HCT116 (cell line): Measurements from ENCODE around the gene SMG6. TPM values are rescaled to one million over a fixed set of nuclear protein-coding genes. Genes with fewer than 3 reads are reported as not detected.

Experiments
- ATAC-seq: fragments of 200-7000 bp; cut with Tn5 transposase; 2 replicates; pipeline ENCODE4 v1.9.1; 2020; ENCODE audit warnings: mild to moderate bottlenecking, moderate library complexity
- BruUV-seq: library from RNA; stranded (reverse); fragments of 400-500 nt; replicated peaks from 2 replicates; lab custom pipeline; 2021; lab: Mats Ljungman, UMichigan
- CTCF ChIA-PET: fragments of 300-600 bp; sonication (Branson Sonifier 250); formaldehyde crosslinking; loops from one replicate; lab custom pipeline; 2021; ENCODE audit warnings: antibody characterized with exemption; lab: Charles Lee
- POLR2A ChIA-PET: fragments of 300-600, 350-600 bp; sonication (Branson Sonifier 250); formaldehyde crosslinking; loops from one replicate; lab custom pipeline; 2021; ENCODE audit warnings: antibody characterized with exemption; lab: Charles Lee
- RAD21 ChIA-PET, 2 experiments: fragments of 300-600 bp; sonication (Branson Sonifier 250); formaldehyde crosslinking; loops; one replicate each; lab custom pipeline; 2023; ENCODE audit warnings: low total read pairs in 2 of 2; ENCODE audit not compliant: uncharacterized antibody in 2 of 2, unreplicated experiment in 2 of 2, low non-redundant PET in 1 of 2; lab: Charles Lee
- DNase-seq: peaks from one replicate; pipeline ENCODE4 v3.0.0-alpha.2; 2010; ENCODE audit warnings: low read depth, low spot score
- H2AFZ ChIP-seq: fragments of 200-600 bp; shearing (Covaris generic), sonication (generic); 2 replicates; pipeline ENCODE4 v1.6.1; 2017; ENCODE audit warnings: low read depth, mixed run types, mixed read lengths, antibody characterized with exemption, low read length; ENCODE audit not compliant: poor library complexity, severe bottlenecking
- H3K27ac ChIP-seq: 2 replicates; pipeline ENCODE4 v1.5.1; 2012; ENCODE audit warnings: low read depth, low read length
- H3K27me3 ChIP-seq: fragments of 200-600 bp; sonication (generic); 2 replicates; pipeline ENCODE4 v1.6.1; 2016; ENCODE audit warnings: mixed run types, low read length, mixed read lengths; ENCODE audit not compliant: insufficient read depth
- H3K36me3 ChIP-seq, 2 experiments: fragments of 200-500 bp in 1 of 2; fragments of 200-600 bp in 1 of 2; sonication (Bioruptor generic) in 1 of 2; sonication (generic) in 1 of 2; 2 replicates each; pipeline versions ENCODE4 v1.5.1 to v1.6.1; 2014 to 2016; ENCODE audit warnings: low read length in 2 of 2, inconsistent platforms in 1 of 2, mixed read lengths in 1 of 2, mixed run types in 1 of 2; ENCODE audit not compliant: insufficient read depth in 2 of 2, control insufficient read depth in 1 of 2
- H3K4me1 ChIP-seq, 2 experiments: fragments of 200-600 bp in 1 of 2; sonication (generic) in 1 of 2; 2 replicates each; pipeline versions ENCODE4 v1.5.1 to v1.6.1; 2012 to 2017; ENCODE audit warnings: low read length in 2 of 2, inconsistent platforms in 1 of 2, mild to moderate bottlenecking in 1 of 2, mixed read lengths in 1 of 2, mixed run types in 1 of 2, moderate library complexity in 1 of 2; ENCODE audit not compliant: insufficient read depth in 2 of 2, control insufficient read depth in 1 of 2
- H3K4me2 ChIP-seq: fragments of 200-600 bp; sonication (generic); 2 replicates; pipeline ENCODE4 v1.6.1; 2017; ENCODE audit warnings: mixed run types, low read length, mixed read lengths
- H3K4me3 ChIP-seq, 2 experiments: fragments of 200-600 bp in 1 of 2; sonication (generic) in 1 of 2; replicated peaks in 1 of 2; 2 replicates each; pipeline ENCODE4 v1.5.1; 2011 to 2016; ENCODE audit warnings: low read length in 2 of 2, control low read depth in 1 of 2, low read depth in 1 of 2, mild to moderate bottlenecking in 1 of 2, mixed read lengths in 1 of 2, mixed run types in 1 of 2
- H3K79me2 ChIP-seq: fragments of 200-600 bp; sonication (generic); 2 replicates; pipeline ENCODE4 v1.6.1; 2017; ENCODE audit warnings: mild to moderate bottlenecking, mixed run types, low read length, moderate library complexity, mixed read lengths; ENCODE audit not compliant: insufficient read depth
- H3K9ac ChIP-seq: fragments of 200-600 bp; sonication (generic); 2 replicates; pipeline ENCODE4 v1.6.1; 2016; ENCODE audit warnings: low read length, mixed read lengths
- H3K9me2 ChIP-seq: fragments of 200-600 bp; sonication (generic), shearing (Covaris generic); 2 replicates; pipeline ENCODE4 v1.6.1; 2017; ENCODE audit warnings: mixed run types, mild to moderate bottlenecking, moderate library complexity; ENCODE audit not compliant: insufficient read depth
- H3K9me3 ChIP-seq, 2 experiments: fragments of 200-500 bp in 1 of 2; fragments of 200-600 bp in 1 of 2; sonication (Bioruptor generic) in 1 of 2; sonication (generic) in 1 of 2; 2 replicates each; pipeline ENCODE4 v1.6.1; 2014 to 2017; ENCODE audit warnings: low read length in 2 of 2, mixed read lengths in 2 of 2, inconsistent platforms in 1 of 2, low read depth in 1 of 2, mild to moderate bottlenecking in 1 of 2, mixed run types in 1 of 2, moderate library complexity in 1 of 2; ENCODE audit not compliant: control insufficient read depth in 1 of 2, insufficient read depth in 1 of 2
- H4K20me1 ChIP-seq: fragments of 200-600 bp; sonication (generic), shearing (Covaris generic); 2 replicates; pipeline ENCODE4 v1.6.1; 2017; ENCODE audit warnings: mixed run types, mild to moderate bottlenecking, moderate library complexity; ENCODE audit not compliant: insufficient read depth
- CBX3 ChIP-seq: IDR thresholded peaks from 2 replicates; pipeline ENCODE4 v1.6.1; 2012; ENCODE audit warnings: low read depth
- ELF1 ChIP-seq: IDR thresholded peaks from 2 replicates; pipeline ENCODE4 v1.6.1; 2012; ENCODE audit warnings: low read depth, borderline replicate concordance
- FOSL1 ChIP-seq: IDR thresholded peaks from 2 replicates; pipeline ENCODE4 v1.6.1; 2012; ENCODE audit warnings: low read depth
- JUND ChIP-seq: IDR thresholded peaks from 2 replicates; pipeline ENCODE4 v1.6.1; 2012
- RAD21 ChIP-seq: IDR thresholded peaks from 2 replicates; pipeline ENCODE4 v1.6.1; 2012; ENCODE audit warnings: low read depth, mild to moderate bottlenecking
- SRF ChIP-seq: IDR thresholded peaks from 2 replicates; pipeline ENCODE4 v1.6.1; 2012; ENCODE audit warnings: low read depth
- intact Hi-C: fragments of 100-400 bp; cut with micrococcal nuclease; formaldehyde crosslinking; loops from 2 replicates; pipeline ENCODE4 v1.10.0; 2022
- total RNA-seq: library from RNA; stranded (reverse); gene quantifications from one replicate; pipeline ENCODE4 v1.2.1, GENCODE V29; 2021; ENCODE audit not compliant: unreplicated experiment

The SMG6 gene
- total RNA-seq, 1 experiment from 2014 or later, result 23.1 TPM

GRCh38 chr17:2240541-2240940 lies 63.0 kb downstream of the SMG6 start (continued):
- no peak for TF ChIP-seq ELF1
- TF ChIP-seq SRF, result no peak

GRCh38 chr17:2239882-2240430 lies 63.6 kb downstream of the SMG6 start:
- no peaks in the 10 kb centered on the region for H3K9me3 ChIP-seq
- no peaks in the 10 kb centered on the region for H3K9me2 ChIP-seq
- H3K27ac ChIP-seq, result no peak overlapping the region
- RAD21 ChIA-PET, result interaction anchor here in 1 of 2 experiments (0.6 kb wide), 1 partner anchor 189 kb away, joined by 3 read pairs; no protein-coding TSS in a partner anchor
- H3K4me3 ChIP-seq, result no peak overlapping the region
- peak overlapping the region; percentile 22 for H3K4me2 ChIP-seq
- H4K20me1 ChIP-seq, result no peaks in the 10 kb centered on the region
- CTCF ChIA-PET, result interaction anchor here (1.1 kb wide), 1 partner anchor 182 kb away, joined by 7 read pairs; no protein-coding TSS in a partner anchor
- H2AFZ ChIP-seq, result no peak overlapping the region
- intact Hi-C loops, result no loop called here
- H3K79me2 ChIP-seq, result no peaks in the 10 kb centered on the region
- ATAC-seq (peak; percentile 57), DNase-seq (no peak)
- no TSS peak for BruUV-seq
- H3K9ac ChIP-seq, result no peak overlapping the region
- H3K27me3 ChIP-seq, result no peaks in the 10 kb centered on the region
- peaks cover 0 to 12% of the 10 kb centered on the region in 2 experiments; a peak in 2 of 4 replicates for H3K4me1 ChIP-seq
- no peak for TF ChIP-seq RAD21
- TF ChIP-seq FOSL1, result peak; percentile 54
- TF ChIP-seq JUND, result peak; percentile 42; the same call in 1 of the 2 replicates
- POLR2A ChIA-PET, result no interaction called here
- H3K36me3 ChIP-seq, result peaks cover 5% of the 10 kb centered on the region in 2 experiments; a peak in 2 of 4 replicates

GRCh38 chr17:2239170-2239551 lies 64.4 kb downstream of the SMG6 start:
- RAD21 ChIA-PET, result interaction anchor here in 1 of 2 experiments (0.6 kb wide), 1 partner anchor 189 kb away, joined by 3 read pairs; no protein-coding TSS in a partner anchor
- H3K27me3 ChIP-seq, result no peaks in the 10 kb centered on the region
- no TSS peak for BruUV-seq
- no peak overlapping the region for H2AFZ ChIP-seq
- no peak overlapping the region for H3K4me2 ChIP-seq
- H3K79me2 ChIP-seq, result no peaks in the 10 kb centered on the region
- POLR2A ChIA-PET, result no interaction called here
- intact Hi-C loops, result no loop called here
- no peak overlapping the region for H3K4me3 ChIP-seq
- H4K20me1 ChIP-seq, result no peaks in the 10 kb centered on the region
- CTCF ChIA-PET, result no interaction called here
- no peak overlapping the region for H3K9ac ChIP-seq
- H3K9me3 ChIP-seq, result no peaks in the 10 kb centered on the region
- ATAC-seq (no peak), DNase-seq (no peak)
- no peak overlapping the region for H3K27ac ChIP-seq
- peaks cover 0 to 12% of the 10 kb centered on the region in 2 experiments; a peak in 2 of 4 replicates for H3K4me1 ChIP-seq
- no peaks in the 10 kb centered on the region for H3K9me2 ChIP-seq
- no peak for TF ChIP-seq CBX3
- TF ChIP-seq, all 23 proteins: peak for 0
- peaks cover 5 to 7% of the 10 kb centered on the region in 2 experiments; a peak in 2 of 4 replicates for H3K36me3 ChIP-seq
